Endothelial cell (in vitro differentiated cells): ENCODE data around the gene SGCE. TPM values are rescaled to one million over a fixed set of nuclear protein-coding genes. Genes with fewer than 3 reads are reported as not detected.

Experiments
- DNase-seq: peaks from one replicate; pipeline ENCODE4 v3.0.0; 2021; ENCODE audit warnings: low spot score
- H3K27ac Mint-ChIP-seq: one replicate; pipeline ENCODE4 v1.8.0; 2021; ENCODE audit warnings: mixed read lengths, inconsistent platforms; ENCODE audit not compliant: unreplicated experiment
- H3K27me3 Mint-ChIP-seq: one replicate; pipeline ENCODE4 v1.8.0; 2021; ENCODE audit warnings: mild to moderate bottlenecking, moderate library complexity, mixed read lengths, inconsistent platforms; ENCODE audit not compliant: unreplicated experiment
- H3K36me3 Mint-ChIP-seq: one replicate; pipeline ENCODE4 v1.8.0; 2021; ENCODE audit warnings: mild to moderate bottlenecking, low read depth, mixed read lengths, inconsistent platforms; ENCODE audit not compliant: unreplicated experiment
- H3K4me1 Mint-ChIP-seq: one replicate; pipeline ENCODE4 v1.8.0; 2021; ENCODE audit warnings: mild to moderate bottlenecking, mixed read lengths, inconsistent platforms; ENCODE audit not compliant: unreplicated experiment
- H3K4me3 Mint-ChIP-seq: one replicate; pipeline ENCODE4 v1.8.0; 2021; ENCODE audit warnings: mild to moderate bottlenecking, mixed read lengths, inconsistent platforms; ENCODE audit not compliant: unreplicated experiment
- H3K9me3 Mint-ChIP-seq: one replicate; pipeline ENCODE4 v1.8.0; 2021; ENCODE audit warnings: mixed read lengths, inconsistent platforms; ENCODE audit not compliant: unreplicated experiment
- CTCF ChIP-seq: fragments of 200-600 bp; sonication (generic); IDR thresholded peaks from one replicate; pipeline ENCODE4 v1.5.0; 2021; ENCODE audit warnings: antibody characterized with exemption; ENCODE audit not compliant: unreplicated experiment
- total RNA-seq: library from RNA; stranded (reverse); fragmentation: NEBNext Ultra II Directional; extraction: Animal tissue kit (Norgen Biotek cat#: 25700); gene quantifications from one replicate; pipeline ENCODE4 v1.2.1, GENCODE V29; 2021; ENCODE audit not compliant: unreplicated experiment

Gene SGCE
- total RNA-seq, 1 donor from 2014 or later = 37.7 TPM

GRCh38 chr7:94602181-94602580, 53.8 kb downstream of the SGCE start:
- H3K36me3 Mint-ChIP-seq = peaks cover 3% of the 10 kb centered on the region
- no peak overlapping the region for H3K27ac Mint-ChIP-seq
- peaks cover 7% of the 10 kb centered on the region for H3K4me1 Mint-ChIP-seq
- TF ChIP-seq CTCF = no peak
- no peaks in the 10 kb centered on the region for H3K9me3 Mint-ChIP-seq
- H3K4me3 Mint-ChIP-seq = no peak overlapping the region
- no peak for DNase-seq
- H3K27me3 Mint-ChIP-seq = peaks cover 2% of the 10 kb centered on the region

GRCh38 chr7:94600267-94600666, 55.7 kb downstream of the SGCE start:
- H3K27me3 Mint-ChIP-seq = peaks cover 2% of the 10 kb centered on the region
- H3K9me3 Mint-ChIP-seq = no peaks in the 10 kb centered on the region
- no peak overlapping the region for H3K27ac Mint-ChIP-seq
- H3K4me1 Mint-ChIP-seq = peaks cover 7% of the 10 kb centered on the region
- H3K4me3 Mint-ChIP-seq = no peak overlapping the region
- no peaks in the 10 kb centered on the region for H3K36me3 Mint-ChIP-seq
- TF ChIP-seq CTCF = no peak
- no peak for DNase-seq

GRCh38 chr7:94595717-94596116, 60.2 kb downstream of the SGCE start:
- TF ChIP-seq CTCF = no peak
- Mint-ChIP-seq H3K27me3 (peaks cover 4% of the 10 kb centered on the region), H3K27ac (no peak overlapping the region), H3K4me1 (no peaks in the 10 kb centered on the region), H3K36me3 (no peaks in the 10 kb centered on the region), H3K9me3 (no peaks in the 10 kb centered on the region), H3K4me3 (no peak overlapping the region)
- DNase-seq = no peak

GRCh38 chr7:94594882-94595281, 61.1 kb downstream of the SGCE start:
- TF ChIP-seq CTCF = no peak
- Mint-ChIP-seq H3K27me3 (peaks cover 4% of the 10 kb centered on the region), H3K4me1 (no peaks in the 10 kb centered on the region), H3K27ac (no peak overlapping the region), H3K36me3 (peaks cover 5% of the 10 kb centered on the region), H3K9me3 (no peaks in the 10 kb centered on the region), H3K4me3 (no peak overlapping the region)
- DNase-seq = no peak

- H3K27ac Mint-ChIP-seq = no peak overlapping the region
- peaks cover 2% of the 10 kb centered on the region for H3K27me3 Mint-ChIP-seq
- H3K4me3 Mint-ChIP-seq = no peak overlapping the region
Measured at GRCh38 chr7:94591176-94591575, 64.8 kb downstream of the SGCE start.

More at GRCh38 chr7:94591176-94591575, 64.8 kb downstream of the SGCE start:
- no peaks in the 10 kb centered on the region for H3K4me1 Mint-ChIP-seq
- H3K36me3 Mint-ChIP-seq = peaks cover 15% of the 10 kb centered on the region
- H3K9me3 Mint-ChIP-seq = no peaks in the 10 kb centered on the region
- no peak for TF ChIP-seq CTCF
- no peak for DNase-seq
